Keratinocyte (primary cell): ENCODE measurements around the gene MYF5.

ENCODE experiments used
- CTCF ChIP-seq, 3 experiments: IDR thresholded peaks in 1 of 3; conservative IDR thresholded peaks in 1 of 3; optimal IDR thresholded peaks in 1 of 3; 2 replicates in 2 of 3; 3 replicates in 1 of 3; pipeline versions ENCODE3 to v1.5.1; 2011; ENCODE audit warnings: low read length in 3 of 3, mild to moderate bottlenecking in 3 of 3, moderate library complexity in 2 of 3, control low read depth in 1 of 3, inconsistent platforms in 1 of 3; ENCODE audit not compliant: insufficient read depth in 2 of 3; ENCODE audit errors: extremely low read depth in 1 of 3
- EZH2 ChIP-seq: IDR thresholded peaks from one replicate; pipeline ENCODE4 v1.6.1; 2012; ENCODE audit warnings: inconsistent platforms, mild to moderate bottlenecking, low read length, moderate library complexity

GRCh38 chr12:80697270-80697887 is 19.3 kb upstream of the MYF5 start:
- no peak for TF ChIP-seq CTCF (optimal IDR thresholded peaks at IDR 0.05 in 1 of 3, IDR thresholded peaks at IDR 0.05 in 1 of 3, conservative IDR thresholded peaks at IDR 0.05 in 1 of 3; ENCODE audit: extremely low read depth in 1 of 3, insufficient read depth in 2 of 3, low read length in 3 of 3)
- no peak for TF ChIP-seq EZH2
